Midbrain (tissue), 1 donor: ENCODE data around the gene RAB8A.
A peak's percentile ranks its signal among the peaks of the same experiment; 100 is the strongest.

ENCODE experiments used
- DNase-seq: peaks from one replicate; lab custom pipeline; 2025; lab: John Stamatoyannopoulos, UW

RAB8A gene

DNA sequence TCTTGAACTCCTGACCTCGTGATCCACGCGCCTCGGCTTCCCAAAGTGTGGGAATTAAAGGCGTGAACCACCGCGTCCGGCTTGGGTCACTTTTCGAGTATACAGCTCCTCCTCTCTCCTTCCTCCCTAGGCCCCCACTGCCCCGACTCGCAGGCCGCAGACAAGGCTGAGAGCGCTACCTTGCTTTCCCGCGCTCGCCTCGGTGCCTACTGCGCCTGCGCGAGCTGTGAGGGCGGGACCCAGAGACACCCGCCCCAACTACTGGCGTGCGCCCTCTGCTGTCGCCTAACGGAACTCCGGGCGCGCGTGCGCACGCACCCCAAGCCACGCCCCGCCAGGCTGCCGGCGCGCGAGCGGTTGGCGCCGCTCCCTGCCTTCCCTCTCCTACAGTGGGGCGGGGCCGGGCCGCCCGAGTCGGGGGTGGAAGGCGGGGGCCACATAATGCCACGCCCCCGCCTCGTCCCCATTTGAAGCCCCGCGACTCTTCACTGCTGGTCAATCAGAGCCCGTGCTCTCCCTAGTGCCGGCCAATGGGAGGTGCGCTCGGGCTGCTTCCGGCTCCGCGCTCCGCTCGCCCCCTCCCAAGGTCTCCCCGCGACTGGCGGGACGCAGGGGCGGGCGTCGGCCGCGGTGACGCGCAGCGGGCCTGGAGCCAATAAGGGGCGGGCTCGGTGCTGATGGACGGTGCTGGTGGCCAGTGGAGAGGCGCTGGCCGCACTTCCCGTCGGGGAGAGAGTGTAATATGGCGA is at the start of gene RAB8A:
Gene RAB8A, plus strand, starts transcription at position 730 of the 749 bp plus-strand sequence. Its CDS starts 13 bp downstream, at position 743.
- peak; percentile 100 for DNase-seq

GRCh38 chr19:16061943-16062342 is 49.7 kb upstream of the RAB8A start:
- no peak for DNase-seq

GRCh38 chr19:16062789-16063188 is 48.9 kb upstream of the RAB8A start:
- no peak for DNase-seq

GRCh38 chr19:16064209-16064889 is 47.3 kb upstream of the RAB8A start:
- DNase-seq: no peak

- DNase-seq: no peak
Observed at GRCh38 chr19:16066611-16067104, 45.0 kb upstream of the RAB8A start.

- peak; percentile 46 for DNase-seq
Observed at GRCh38 chr19:16067205-16067938, 44.3 kb upstream of the RAB8A start.

GRCh38 chr19:16068696-16069259 is 42.9 kb upstream of the RAB8A start:
- no peak for DNase-seq

DNA sequence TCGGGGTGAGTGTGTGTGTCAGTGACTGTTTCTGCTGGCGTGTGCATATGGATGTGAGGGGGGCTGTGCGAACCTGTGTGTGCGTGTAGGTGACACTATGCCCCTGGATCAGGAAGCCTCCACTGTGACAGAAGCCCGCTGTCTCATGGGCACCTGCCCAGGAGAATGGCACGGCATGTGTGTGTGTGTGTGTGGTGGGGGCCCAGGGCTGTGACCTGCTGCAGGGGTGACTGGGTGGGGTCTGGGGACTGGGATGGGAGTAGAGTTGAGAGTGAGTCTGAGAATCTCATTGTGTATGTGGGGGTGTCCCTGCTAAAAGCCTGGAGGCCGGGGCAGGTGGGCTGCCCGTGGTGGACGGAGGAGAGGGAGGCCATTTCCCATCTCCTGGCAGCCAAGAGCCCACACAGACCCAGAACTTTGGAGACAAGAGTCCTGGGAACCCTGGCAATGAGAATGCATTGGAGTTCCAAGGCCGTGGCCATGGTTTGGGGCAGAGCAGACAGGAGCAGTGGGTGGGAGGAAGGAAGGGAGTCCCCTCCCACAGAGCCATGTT is 41.8 kb upstream of the RAB8A start:
- DNase-seq: no peak

DNA sequence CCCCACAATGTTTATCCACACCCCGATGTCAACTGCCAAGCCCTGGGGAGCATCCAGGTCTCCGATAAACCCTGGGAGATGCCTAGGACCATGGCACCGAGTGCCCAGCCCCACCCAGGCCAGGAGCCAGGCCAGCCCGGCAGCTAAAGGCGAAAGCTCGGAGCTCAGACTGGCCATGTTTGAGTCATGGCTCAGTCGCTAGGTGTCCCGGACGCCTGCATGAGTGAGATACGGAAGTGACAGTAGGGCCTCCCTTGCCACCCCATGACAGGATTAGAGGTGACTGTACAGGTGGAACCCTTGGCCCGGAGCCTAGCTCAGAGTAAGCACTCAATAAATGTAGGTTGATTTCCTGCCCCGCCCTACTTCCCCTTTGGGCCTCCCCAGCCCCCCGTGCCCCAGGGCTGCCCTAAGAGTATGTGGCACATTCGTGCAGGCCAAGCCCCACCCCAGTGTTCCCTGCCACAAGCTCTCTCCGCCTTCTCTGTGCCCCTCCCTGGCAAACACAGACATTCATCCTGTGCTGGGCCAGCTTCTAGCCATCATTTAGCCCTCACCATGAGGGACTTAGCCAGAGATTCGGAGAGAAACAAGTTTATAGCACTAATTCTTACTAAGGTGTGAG is 41.2 kb upstream of the RAB8A start:
- no peak for DNase-seq

- no peak for DNase-seq
Observed at GRCh38 chr19:16071072-16071691, 40.5 kb upstream of the RAB8A start.

DNA sequence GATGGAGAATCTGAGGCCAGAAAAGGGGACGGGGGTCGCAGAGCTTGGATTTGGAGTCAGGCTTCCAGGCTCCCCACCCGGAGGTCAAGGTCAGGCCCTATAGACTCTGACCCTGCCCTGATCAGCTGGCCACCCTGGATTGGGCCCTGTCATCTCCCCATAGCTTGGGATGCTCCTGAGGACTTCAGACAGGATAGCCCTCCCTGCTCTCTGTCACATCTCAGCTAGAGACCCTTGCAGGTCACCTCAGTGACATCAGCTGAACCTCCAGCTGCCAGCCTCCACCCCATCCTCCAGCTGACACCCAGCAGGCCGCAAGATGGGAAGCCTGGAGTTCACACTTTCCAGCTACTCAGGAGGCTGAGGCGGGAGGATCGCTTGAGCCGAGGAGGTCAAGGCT is 38.2 kb upstream of the RAB8A start:
- no peak for DNase-seq

GRCh38 chr19:16073988-16074387 is 37.7 kb upstream of the RAB8A start:
- DNase-seq: no peak

- DNase-seq: no peak
Observed at GRCh38 chr19:16074488-16075365, 37.0 kb upstream of the RAB8A start.

DNA sequence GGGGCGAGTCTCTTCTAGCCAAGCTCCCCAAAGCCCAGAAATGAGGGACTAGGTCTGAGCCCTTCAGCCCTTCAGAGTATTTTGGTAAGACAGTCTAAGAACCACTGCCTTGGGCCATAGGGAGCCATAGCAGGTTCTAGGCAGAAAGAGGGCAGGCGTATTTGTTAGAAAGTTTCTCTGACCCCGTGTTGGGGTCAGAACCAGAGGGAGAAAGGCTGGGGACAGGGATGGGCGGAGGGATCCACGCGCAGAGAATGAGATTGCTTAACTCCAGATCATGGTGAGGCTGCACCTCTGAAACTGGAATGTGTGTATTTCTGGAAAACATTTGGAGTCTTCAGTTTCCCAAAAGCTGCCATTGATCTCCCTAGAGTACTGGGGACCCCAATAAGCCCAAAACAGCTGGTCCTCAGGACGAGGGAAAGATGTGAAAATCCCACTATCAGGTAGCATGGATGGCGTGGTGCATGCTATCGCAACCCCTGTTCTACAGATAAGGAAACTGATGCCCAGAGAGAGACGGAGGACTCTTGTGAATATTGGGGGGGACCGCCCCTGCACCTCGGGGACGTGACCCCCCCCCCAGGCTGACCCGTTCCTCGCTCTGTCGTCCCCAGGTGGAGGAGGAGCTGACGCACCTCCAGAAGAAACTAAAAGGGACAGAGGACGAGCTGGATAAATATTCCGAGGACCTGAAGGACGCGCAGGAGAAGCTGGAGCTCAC is 36.1 kb upstream of the RAB8A start:
- no peak for DNase-seq

DNA sequence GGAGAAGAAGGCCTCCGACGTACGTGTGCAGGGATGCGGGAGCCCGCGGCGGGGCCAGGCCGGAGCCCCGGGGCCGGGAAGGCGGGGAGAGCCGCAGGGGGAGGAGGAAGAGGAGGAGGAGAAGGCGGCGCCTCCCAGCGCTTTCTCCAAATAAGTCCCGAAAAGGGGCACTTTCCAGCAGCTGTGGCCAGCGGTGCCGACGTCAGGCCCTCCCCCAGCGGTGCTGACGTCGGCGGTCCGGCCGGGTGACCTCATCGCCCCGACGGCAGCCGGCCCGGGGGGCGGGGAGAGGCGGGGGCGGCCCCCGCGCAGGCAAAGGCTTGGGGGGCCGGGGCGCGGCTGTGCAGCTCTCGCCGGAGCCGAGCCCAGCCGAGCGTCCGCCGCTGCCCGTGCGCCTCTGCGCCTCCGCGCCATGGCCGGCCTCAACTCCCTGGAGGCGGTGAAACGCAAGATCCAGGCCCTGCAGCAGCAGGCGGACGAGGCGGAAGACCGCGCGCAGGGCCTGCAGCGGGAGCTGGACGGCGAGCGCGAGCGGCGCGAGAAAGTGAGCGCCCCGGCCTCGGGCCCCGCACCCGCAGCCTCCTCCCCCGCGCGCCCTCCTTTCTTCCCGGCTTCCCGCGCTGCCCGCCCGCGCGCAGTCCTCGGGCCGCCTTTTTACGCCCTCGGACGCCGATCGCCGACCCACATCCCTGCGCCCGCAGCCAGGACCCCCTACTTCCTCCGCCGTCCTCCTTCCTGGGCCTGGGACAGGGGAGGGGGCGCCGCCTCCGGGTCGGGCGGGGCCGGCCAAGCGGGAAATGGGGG is 35.3 kb upstream of the RAB8A start, which contains the start of gene TPM4:
Gene TPM4, plus strand, starts transcription at position 342 of the 804 bp plus-strand sequence. Its CDS starts 71 bp downstream, at position 413.
- DNase-seq: peak; percentile 78

- peak; percentile 41 for DNase-seq
Observed at GRCh38 chr19:16076958-16077611, 34.6 kb upstream of the RAB8A start.

DNA sequence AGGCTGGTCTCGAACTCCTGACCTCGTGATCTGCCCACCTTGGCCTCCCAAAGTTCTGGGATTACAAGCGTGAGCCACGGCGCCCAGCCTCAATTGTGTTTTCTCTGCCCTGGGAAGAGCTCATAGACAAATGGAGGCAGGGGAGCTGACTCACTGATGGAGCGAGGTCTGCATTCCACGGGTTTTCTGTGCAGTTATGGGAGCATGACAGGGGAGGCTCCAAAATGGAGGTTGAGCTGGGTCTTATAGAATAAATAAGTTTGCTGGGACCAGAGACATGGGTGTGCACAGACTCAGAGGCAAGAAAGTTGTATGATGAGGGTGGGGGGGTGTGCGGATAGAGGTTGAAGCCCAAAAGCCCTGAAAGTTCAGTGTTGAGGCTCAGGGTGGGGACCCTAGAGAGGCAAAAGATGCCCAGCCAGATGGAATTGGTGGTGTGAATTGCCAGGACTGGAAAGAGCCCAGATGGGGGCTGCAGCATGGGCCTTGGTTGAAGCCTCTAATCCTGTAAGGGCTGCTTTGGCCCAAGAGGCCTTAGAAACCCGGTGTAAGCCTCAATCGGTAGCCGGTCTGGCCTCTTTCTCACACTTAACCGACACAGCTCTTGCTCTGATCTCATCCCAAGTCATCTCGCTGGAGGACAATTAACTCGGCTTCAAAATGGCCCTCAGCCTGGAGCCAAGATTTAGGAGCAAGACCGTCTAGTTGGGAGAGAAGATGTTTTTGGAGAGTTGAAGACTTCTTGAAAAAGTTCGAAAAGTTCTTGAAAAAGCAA is 33.5 kb upstream of the RAB8A start:
- no peak for DNase-seq
